Liver (tissue), 9 donors: ENCODE results near the gene GFRA1. TPM values are rescaled to one million over a fixed set of nuclear protein-coding genes. Genes with fewer than 3 reads are reported as not detected.

Experiments used
- DNase-seq: peaks from one replicate; pipeline ENCODE4 v3.0.0-alpha.2; 2017; ENCODE audit warnings: low spot score
- H3K27ac ChIP-seq, 2 donors: one replicate each; pipeline ENCODE4 v1.7.0; 2013; ENCODE audit warnings: inconsistent platforms in 2 of 2, low read length in 2 of 2, control low read depth in 1 of 2, low read depth in 1 of 2, mild to moderate bottlenecking in 1 of 2
- H3K27me3 ChIP-seq, 4 donors: one replicate each; pipeline versions ENCODE4 v1.6.1 to v1.7.0; 2013; ENCODE audit warnings: low read length in 3 of 4, inconsistent platforms in 1 of 4, mild to moderate bottlenecking in 1 of 4, moderate library complexity in 1 of 4; ENCODE audit not compliant: control insufficient read depth in 4 of 4, insufficient read depth in 4 of 4
- H3K36me3 ChIP-seq, 4 donors: one replicate each; pipeline versions ENCODE4 v1.6.1 to v1.7.0; 2013; ENCODE audit warnings: low read length in 3 of 4, mild to moderate bottlenecking in 3 of 4, low read depth in 1 of 4, moderate library complexity in 1 of 4; ENCODE audit not compliant: control insufficient read depth in 4 of 4, insufficient read depth in 3 of 4
- H3K4me1 ChIP-seq, 4 donors: one replicate each; pipeline versions ENCODE4 v1.6.1 to v1.7.0; 2013; ENCODE audit warnings: low read length in 3 of 4, mild to moderate bottlenecking in 3 of 4, moderate library complexity in 1 of 4; ENCODE audit not compliant: control insufficient read depth in 4 of 4, insufficient read depth in 4 of 4
- H3K4me3 ChIP-seq, 3 donors: one replicate each; pipeline versions ENCODE4 v1.6.1 to v1.7.0; 2013; ENCODE audit warnings: low read length in 3 of 3, control low read depth in 1 of 3, low read depth in 1 of 3, mild to moderate bottlenecking in 1 of 3
- H3K9ac ChIP-seq, 2 donors: one replicate each; pipeline ENCODE4 v1.7.0; 2013; ENCODE audit warnings: low read length in 2 of 2, mild to moderate bottlenecking in 2 of 2, moderate library complexity in 2 of 2, control low read depth in 1 of 2, low read depth in 1 of 2
- H3K9me3 ChIP-seq, 4 donors: one replicate each; pipeline versions ENCODE4 v1.6.1 to v1.7.0; 2013; ENCODE audit warnings: low read length in 3 of 4; ENCODE audit not compliant: control insufficient read depth in 4 of 4
- CTCF ChIP-seq: fragments of 150-350 bp; IDR thresholded peaks from 2 replicates; pipeline ENCODE4 v1.5.1; 2017; ENCODE audit warnings: improper control_type of control experiment, low read depth, low read length; ENCODE audit not compliant: missing input control
- EGR1 ChIP-seq, 2 donors: IDR thresholded peaks; 2 replicates each; pipeline ENCODE4 v1.6.1; 2016 to 2018; ENCODE audit warnings: antibody characterized with exemption in 2 of 2, low read depth in 2 of 2
- FOXA1 ChIP-seq: IDR thresholded peaks from 2 replicates; pipeline ENCODE4 v1.6.1; 2016; ENCODE audit warnings: antibody characterized with exemption
- FOXA2 ChIP-seq: IDR thresholded peaks from 2 replicates; pipeline ENCODE4 v1.6.1; 2016; ENCODE audit warnings: antibody characterized with exemption
- HNF4A ChIP-seq, 2 donors: conservative IDR thresholded peaks; 2 replicates each; pipeline ENCODE4 v1.6.1; 2016; ENCODE audit warnings: antibody characterized with exemption in 2 of 2, mild to moderate bottlenecking in 2 of 2
- HNF4G ChIP-seq: IDR thresholded peaks from 2 replicates; pipeline ENCODE4 v1.6.1; 2016; ENCODE audit warnings: antibody characterized with exemption
- NR2F2 ChIP-seq: IDR thresholded peaks from 2 replicates; pipeline ENCODE4 v1.6.1; 2016; ENCODE audit warnings: antibody characterized with exemption
- RAD21 ChIP-seq, 2 donors: IDR thresholded peaks; 2 replicates each; pipeline ENCODE4 v1.6.1; 2016; ENCODE audit warnings: antibody characterized with exemption in 2 of 2, mild to moderate bottlenecking in 2 of 2
- RXRA ChIP-seq, 2 donors: IDR thresholded peaks; 2 replicates each; pipeline ENCODE4 v1.6.1; 2017 to 2018; ENCODE audit warnings: antibody characterized with exemption in 2 of 2, mild to moderate bottlenecking in 1 of 2
- SP1 ChIP-seq: IDR thresholded peaks from 2 replicates; pipeline ENCODE4 v1.6.1; 2018; ENCODE audit warnings: antibody characterized with exemption, mild to moderate bottlenecking
- TAF1 ChIP-seq: conservative IDR thresholded peaks from 2 replicates; pipeline ENCODE4 v1.6.1; 2016; ENCODE audit warnings: antibody characterized with exemption, mild to moderate bottlenecking
- WGBS: extraction: QIAGEN DNeasy Blood & Tissue Kit; methylation state at CpG from one replicate; pipeline ENCODE4 v1.1.7; 2013; 5-methylcytosine and 5-hydroxymethylcytosine counted together
- polyA plus RNA-seq, 2 donors: library from polyadenylated mRNA; stranded (reverse) in 1 of 2; unstranded in 1 of 2; fragments of 200-250 nt in 1 of 2; fragments of >200 nt in 1 of 2; fragmentation: Nextera tagmentation in 1 of 2; extraction: Ambion mirVana in 1 of 2; gene quantifications; one replicate each; pipeline versions ENCODE4 v1.2.1 to v1.2.3, GENCODE V29; 2013 to 2015
- total RNA-seq, 2 donors: library from RNA; depleted of rRNA; stranded (reverse); fragments of >200 nt; gene quantifications; one replicate each; pipeline ENCODE4 v1.2.3, GENCODE V29; 2014
- TF ChIP-seq, protein P1 (sequence below): IDR thresholded peaks from 2 replicates; pipeline ENCODE4 v1.6.1; 2016; ENCODE audit warnings: antibody characterized with exemption
- TF ChIP-seq, protein P2 (sequence below): IDR thresholded peaks from 2 replicates; pipeline ENCODE4 v1.6.1; 2016; ENCODE audit warnings: antibody characterized with exemption
- donor health status: healthy.
- donor health status: healthy.
- donor health status: healthy.
- donor health status: healthy.
- donor health status: healthy.

Gene GFRA1
- total and polyA plus RNA-seq, 4 donors, result 14.2 to 53.6 (median 17.8) TPM

GRCh38 chr10:116080553-116080952, 192.5 kb downstream of the GFRA1 start:
- Histone ChIP-seq H3K4me1 (peaks cover 1 to 16% (median 7%) of the 10 kb centered on the region in 4 donors), H3K27ac (no peak overlapping the region), H3K9ac (no peak overlapping the region), H3K4me3 (no peak overlapping the region), H3K36me3 (peaks cover 0 to 4% (median 2%) of the 10 kb centered on the region in 4 donors), H3K27me3 (no peaks in the 10 kb centered on the region), H3K9me3 (no peaks in the 10 kb centered on the region)
- DNase-seq, result no peak
- 86% methylated on average over 4 of the region's 4 CpGs for WGBS
- no peak for TF ChIP-seq HNF4A (conservative IDR thresholded peaks at IDR 0.05)
- no peak for TF ChIP-seq FOXA2
- TF ChIP-seq CTCF, result no peak
- TF ChIP-seq, protein P1, sequence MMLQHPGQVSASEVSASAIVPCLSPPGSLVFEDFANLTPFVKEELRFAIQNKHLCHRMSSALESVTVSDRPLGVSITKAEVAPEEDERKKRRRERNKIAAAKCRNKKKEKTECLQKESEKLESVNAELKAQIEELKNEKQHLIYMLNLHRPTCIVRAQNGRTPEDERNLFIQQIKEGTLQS, result no peak
- no peak for TF ChIP-seq EGR1 (IDR thresholded peaks at IDR 0.05; ENCODE audit: low read depth in 2 of 2)
- no peak for TF ChIP-seq SP1
- no peak for TF ChIP-seq RAD21 (IDR thresholded peaks at IDR 0.05)
- TF ChIP-seq RXRA (IDR thresholded peaks at IDR 0.05), result no peak
- TF ChIP-seq HNF4G, result no peak
- no peak for TF ChIP-seq FOXA1
- no peak for TF ChIP-seq NR2F2
- TF ChIP-seq, protein P2, sequence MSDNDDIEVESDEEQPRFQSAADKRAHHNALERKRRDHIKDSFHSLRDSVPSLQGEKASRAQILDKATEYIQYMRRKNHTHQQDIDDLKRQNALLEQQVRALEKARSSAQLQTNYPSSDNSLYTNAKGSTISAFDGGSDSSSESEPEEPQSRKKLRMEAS, result no peak
- TF ChIP-seq TAF1, result no peak

DNA sequence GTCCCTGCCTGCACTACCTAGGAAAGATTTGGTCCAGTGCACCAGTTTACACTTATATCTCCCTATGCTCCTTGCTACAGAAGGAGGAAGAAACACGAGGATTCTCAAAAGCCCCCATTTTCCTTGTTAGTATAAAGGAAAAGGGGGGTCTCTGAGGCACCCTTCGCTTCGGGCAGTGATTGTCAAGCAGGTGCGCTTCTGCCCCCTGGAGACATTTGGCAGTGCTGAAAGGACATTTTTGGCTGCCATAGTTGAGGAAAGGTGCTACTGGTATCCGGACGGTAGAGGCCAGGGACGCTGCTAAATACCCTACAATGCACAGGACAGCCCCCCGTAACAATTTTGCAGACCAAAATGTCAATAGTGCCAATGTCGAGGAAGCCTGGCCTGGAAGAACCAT, 193.7 kb downstream of the GFRA1 start:
- no peak overlapping the region for H3K4me3 ChIP-seq
- 93% methylated on average over 9 of the region's 9 CpGs for WGBS

More for the DNA sequence above, 193.7 kb downstream of the GFRA1 start:
- DNase-seq, result no peak
- no peaks in the 10 kb centered on the region for H3K27me3 ChIP-seq
- no peak overlapping the region for H3K27ac ChIP-seq
- H3K4me1 ChIP-seq, result peaks cover 1 to 16% (median 7%) of the 10 kb centered on the region in 4 donors
- no peak overlapping the region for H3K9ac ChIP-seq
- H3K36me3 ChIP-seq, result peaks cover 0 to 4% (median 2%) of the 10 kb centered on the region in 4 donors
- H3K9me3 ChIP-seq, result no peaks in the 10 kb centered on the region
- TF ChIP-seq FOXA1, result no peak
- TF ChIP-seq RAD21 (IDR thresholded peaks at IDR 0.05), result peak in 1 of 2 donors; percentile 14
- TF ChIP-seq CTCF, result no peak
